Endothelial cell (in vitro differentiated cells): ENCODE measurements around the gene MAPK8IP2. TPM values are rescaled to one million over a fixed set of nuclear protein-coding genes. Genes with fewer than 3 reads are reported as not detected.

Experiments
- DNase-seq: peaks from one replicate; pipeline ENCODE4 v3.0.0; 2021; ENCODE audit warnings: low spot score
- H3K27ac Mint-ChIP-seq: one replicate; pipeline ENCODE4 v1.8.0; 2021; ENCODE audit warnings: mixed read lengths, inconsistent platforms; ENCODE audit not compliant: unreplicated experiment
- H3K27me3 Mint-ChIP-seq: one replicate; pipeline ENCODE4 v1.8.0; 2021; ENCODE audit warnings: mild to moderate bottlenecking, moderate library complexity, mixed read lengths, inconsistent platforms; ENCODE audit not compliant: unreplicated experiment
- H3K36me3 Mint-ChIP-seq: one replicate; pipeline ENCODE4 v1.8.0; 2021; ENCODE audit warnings: mild to moderate bottlenecking, low read depth, mixed read lengths, inconsistent platforms; ENCODE audit not compliant: unreplicated experiment
- H3K4me1 Mint-ChIP-seq: one replicate; pipeline ENCODE4 v1.8.0; 2021; ENCODE audit warnings: mild to moderate bottlenecking, mixed read lengths, inconsistent platforms; ENCODE audit not compliant: unreplicated experiment
- H3K4me3 Mint-ChIP-seq: one replicate; pipeline ENCODE4 v1.8.0; 2021; ENCODE audit warnings: mild to moderate bottlenecking, mixed read lengths, inconsistent platforms; ENCODE audit not compliant: unreplicated experiment
- H3K9me3 Mint-ChIP-seq: one replicate; pipeline ENCODE4 v1.8.0; 2021; ENCODE audit warnings: mixed read lengths, inconsistent platforms; ENCODE audit not compliant: unreplicated experiment
- long read RNA-seq: library from polyadenylated mRNA; unstranded; transcript quantifications from one replicate; pipeline ENCODE4 v2.0.0, GENCODE V29; 2020; ENCODE audit not compliant: unreplicated experiment
- total RNA-seq: library from RNA; stranded (reverse); fragmentation: NEBNext Ultra II Directional; extraction: Animal tissue kit (Norgen Biotek cat#: 25700); gene quantifications from one replicate; pipeline ENCODE4 v1.2.1, GENCODE V29; 2021; ENCODE audit not compliant: unreplicated experiment
- TF ChIP-seq, protein P1 (sequence below): fragments of 200-600 bp; sonication (generic); IDR thresholded peaks from one replicate; pipeline ENCODE4 v1.5.0; 2021; ENCODE audit warnings: antibody characterized with exemption; ENCODE audit not compliant: unreplicated experiment

The MAPK8IP2 gene
- 0.69 TPM for total RNA-seq
- long read RNA-seq: 0 reads

DNA sequence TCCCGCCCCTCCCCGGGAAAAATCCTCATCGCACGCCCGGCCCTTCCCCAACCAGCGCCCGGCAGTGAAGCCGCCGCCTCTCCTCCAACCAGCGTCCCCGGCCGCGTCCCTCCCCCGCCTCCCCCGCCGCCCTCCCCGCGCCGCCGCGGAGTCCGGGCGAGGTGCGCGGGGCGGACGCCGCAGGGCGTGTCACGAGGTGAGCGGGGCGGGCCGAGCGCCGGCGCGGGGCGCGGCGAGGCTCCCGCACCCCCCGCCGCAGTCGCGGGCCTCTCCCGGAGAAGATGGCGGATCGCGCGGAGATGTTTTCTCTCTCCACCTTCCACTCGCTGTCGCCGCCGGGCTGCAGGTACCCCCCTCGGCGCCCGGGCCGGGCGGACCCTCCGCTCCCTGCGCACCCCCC lies at the start of gene MAPK8IP2:
Gene MAPK8IP2 (plus strand): TSS at position 256 of the 400 bp plus-strand sequence. CDS start 26 bp downstream, at position 282.
- peak within 1 kb of the TSS; percentile 77 for H3K4me3 Mint-ChIP-seq
- TF ChIP-seq, protein P1, sequence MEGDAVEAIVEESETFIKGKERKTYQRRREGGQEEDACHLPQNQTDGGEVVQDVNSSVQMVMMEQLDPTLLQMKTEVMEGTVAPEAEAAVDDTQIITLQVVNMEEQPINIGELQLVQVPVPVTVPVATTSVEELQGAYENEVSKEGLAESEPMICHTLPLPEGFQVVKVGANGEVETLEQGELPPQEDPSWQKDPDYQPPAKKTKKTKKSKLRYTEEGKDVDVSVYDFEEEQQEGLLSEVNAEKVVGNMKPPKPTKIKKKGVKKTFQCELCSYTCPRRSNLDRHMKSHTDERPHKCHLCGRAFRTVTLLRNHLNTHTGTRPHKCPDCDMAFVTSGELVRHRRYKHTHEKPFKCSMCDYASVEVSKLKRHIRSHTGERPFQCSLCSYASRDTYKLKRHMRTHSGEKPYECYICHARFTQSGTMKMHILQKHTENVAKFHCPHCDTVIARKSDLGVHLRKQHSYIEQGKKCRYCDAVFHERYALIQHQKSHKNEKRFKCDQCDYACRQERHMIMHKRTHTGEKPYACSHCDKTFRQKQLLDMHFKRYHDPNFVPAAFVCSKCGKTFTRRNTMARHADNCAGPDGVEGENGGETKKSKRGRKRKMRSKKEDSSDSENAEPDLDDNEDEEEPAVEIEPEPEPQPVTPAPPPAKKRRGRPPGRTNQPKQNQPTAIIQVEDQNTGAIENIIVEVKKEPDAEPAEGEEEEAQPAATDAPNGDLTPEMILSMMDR: no peak
- H3K27ac Mint-ChIP-seq: peak within 1 kb of the TSS; percentile 16
- no peak for DNase-seq
- peaks cover 7% of the 10 kb centered on the region for H3K36me3 Mint-ChIP-seq
- H3K9me3 Mint-ChIP-seq: no peaks in the 10 kb centered on the region
- peaks cover 19% of the 10 kb centered on the region for H3K27me3 Mint-ChIP-seq
- peaks cover 11% of the 10 kb centered on the region for H3K4me1 Mint-ChIP-seq

- Mint-ChIP-seq H3K4me3 (no peak overlapping the region), H3K27me3 (peaks cover 6% of the 10 kb centered on the region)
- DNase-seq: no peak
Observed at GRCh38 chr22:50551160-50551752, 49.3 kb upstream of the MAPK8IP2 start.

DNA sequence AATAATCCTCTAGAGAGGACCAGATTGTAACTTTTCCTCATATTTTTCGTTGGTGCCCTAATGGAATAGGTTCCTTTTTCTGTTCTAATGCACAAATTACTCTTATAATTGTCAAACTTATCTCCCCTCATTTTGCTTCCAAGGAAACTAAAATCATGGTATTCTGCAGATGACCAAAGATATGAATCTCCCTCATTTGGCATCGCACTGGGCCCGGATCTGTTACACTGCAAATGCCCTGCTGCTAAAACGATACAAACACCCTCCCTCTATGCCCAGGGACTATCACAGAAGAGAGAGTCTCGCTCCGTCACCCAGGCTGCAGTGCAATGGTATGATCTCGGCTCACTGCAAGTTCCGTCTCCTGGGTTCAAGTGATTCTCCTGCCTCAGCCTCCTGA lies 47.3 kb upstream of the MAPK8IP2 start:
- Mint-ChIP-seq H3K4me1 (peaks cover 5% of the 10 kb centered on the region), H3K4me3 (no peak overlapping the region), H3K27me3 (peaks cover 10% of the 10 kb centered on the region), H3K36me3 (no peaks in the 10 kb centered on the region), H3K9me3 (no peaks in the 10 kb centered on the region), H3K27ac (no peak overlapping the region)
- TF ChIP-seq, protein P1: no peak
- DNase-seq: no peak

More at GRCh38 chr22:50551160-50551752, 49.3 kb upstream of the MAPK8IP2 start:
- Mint-ChIP-seq H3K36me3 (no peaks in the 10 kb centered on the region), H3K4me1 (peaks cover 5% of the 10 kb centered on the region), H3K27ac (no peak overlapping the region), H3K9me3 (no peaks in the 10 kb centered on the region)
- TF ChIP-seq, protein P1: no peak

GRCh38 chr22:50556703-50557102 lies 43.9 kb upstream of the MAPK8IP2 start:
- H3K27me3 Mint-ChIP-seq: peaks cover 16% of the 10 kb centered on the region

DNA sequence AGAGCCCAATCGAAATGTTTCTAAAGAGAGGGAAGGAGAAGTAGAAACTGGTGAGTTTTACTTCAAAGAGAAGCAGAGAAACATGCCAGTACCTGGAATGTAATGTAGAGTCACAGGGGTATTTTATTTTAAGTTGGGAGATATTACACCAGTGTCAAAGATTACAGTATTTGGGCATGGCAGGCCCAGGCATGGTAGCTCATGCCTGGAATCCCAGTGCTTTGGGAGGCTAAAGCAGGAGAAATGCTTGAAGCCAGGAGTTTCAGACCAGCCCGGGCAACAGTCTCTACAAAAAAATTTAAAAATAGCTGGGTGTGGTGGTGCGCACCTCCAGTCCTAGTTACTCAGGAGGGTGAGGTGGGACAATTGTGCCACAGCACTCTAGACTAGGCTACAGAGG lies 40.6 kb upstream of the MAPK8IP2 start:
- DNase-seq: no peak
- H3K27ac Mint-ChIP-seq: no peak overlapping the region
- no peaks in the 10 kb centered on the region for H3K9me3 Mint-ChIP-seq
- peaks cover 10% of the 10 kb centered on the region for H3K4me1 Mint-ChIP-seq
- no peak overlapping the region for H3K4me3 Mint-ChIP-seq
- H3K27me3 Mint-ChIP-seq: peaks cover 25% of the 10 kb centered on the region
- no peaks in the 10 kb centered on the region for H3K36me3 Mint-ChIP-seq
- TF ChIP-seq, protein P1: no peak

More at GRCh38 chr22:50556703-50557102, 43.9 kb upstream of the MAPK8IP2 start:
- Mint-ChIP-seq H3K9me3 (no peaks in the 10 kb centered on the region), H3K4me3 (no peak overlapping the region), H3K36me3 (no peaks in the 10 kb centered on the region), H3K27ac (no peak overlapping the region), H3K4me1 (peaks cover 3% of the 10 kb centered on the region)
- DNase-seq: no peak
- TF ChIP-seq, protein P1: no peak
